ENCODE results near the gene EBPL.

- TF ChIP-seq CTCF (IDR thresholded peaks at IDR 0.05) (no peak), FOXJ3 (CRISPR knock-in tag; IDR thresholded peaks at IDR 0.05) (no peak), RFX5 (IDR thresholded peaks at IDR 0.05; ENCODE audit: low read length) (no peak), MXI1 (IDR thresholded peaks at IDR 0.05; ENCODE audit: low read depth, low read length) (no peak), FOXM1 (IDR thresholded peaks at IDR 0.05; ENCODE audit: low read depth) (no peak), USF1 (IDR thresholded peaks at IDR 0.05; ENCODE audit: borderline replicate concordance, low read depth) (no peak), EP300 (IDR thresholded peaks at IDR 0.05; ENCODE audit: borderline replicate concordance in 1 of 2, low read depth in 1 of 2, low read length in 1 of 2) (no peak), GABPA (IDR thresholded peaks at IDR 0.05; ENCODE audit: low read depth) (no peak), JUND (IDR thresholded peaks at IDR 0.05) (no peak), NRF1 (IDR thresholded peaks at IDR 0.05; ENCODE audit: low read depth, low read length) (no peak), GATA2 (CRISPR knock-in tag; IDR thresholded peaks at IDR 0.05) (no peak)
Observed at GRCh38 chr13:49693191-49693733, 2.0 kb upstream of the EBPL start.

Data from SK-N-SH (cell line).